PC-9 (cell line): ENCODE measurements around the gene UBE2E2. TPM values are rescaled to one million over a fixed set of nuclear protein-coding genes. Genes with fewer than 3 reads are reported as not detected.

Source experiments
- BruUV-seq: library from RNA; stranded (reverse); fragments of 400-500 nt; replicated peaks from 2 replicates; lab custom pipeline; 2021; lab: Mats Ljungman, UMichigan
- CTCF ChIA-PET: fragments of 300-600 bp; sonication (Branson Sonifier 250); formaldehyde crosslinking; loops from one replicate; lab custom pipeline; 2022; ENCODE audit warnings: antibody characterized with exemption; lab: Charles Lee
- POLR2A ChIA-PET: fragments of 300-600 bp; sonication (Branson Sonifier 250); formaldehyde crosslinking; loops from one replicate; lab custom pipeline; 2022; ENCODE audit warnings: antibody characterized with exemption; ENCODE audit not compliant: unreplicated experiment; lab: Charles Lee
- DNase-seq, 2 experiments: peaks; one replicate each; pipeline versions ENCODE4 v3.0.0 to v3.0.0-alpha.2; 2015 to 2022; ENCODE audit warnings: mixed read lengths in 1 of 2
- H2AFZ ChIP-seq: fragments of 200-600 bp; sonication (generic); 2 replicates; pipeline ENCODE4 v1.8.1; 2017; ENCODE audit warnings: antibody characterized with exemption
- H3F3A ChIP-seq: fragments of 200-600 bp; sonication (generic); 2 replicates; pipeline ENCODE4 v1.8.1; 2017; ENCODE audit warnings: antibody characterized with exemption, mild to moderate bottlenecking, low read depth; ENCODE audit not compliant: insufficient read depth
- H3K27ac ChIP-seq: fragments of 200-600 bp; sonication (generic); 2 replicates; pipeline ENCODE4 v1.6.1; 2016; ENCODE audit warnings: mixed run types
- H3K27me3 ChIP-seq: fragments of 200-600 bp; sonication (generic); 2 replicates; pipeline ENCODE4 v1.6.1; 2016; ENCODE audit warnings: low read depth, mixed run types; ENCODE audit not compliant: insufficient read depth
- H3K36me3 ChIP-seq: fragments of 200-600 bp; sonication (generic); 2 replicates; pipeline ENCODE4 v1.6.1; 2016; ENCODE audit warnings: low read depth, mixed run types
- H3K4me1 ChIP-seq: fragments of 200-600 bp; sonication (generic); replicated peaks from 2 replicates; pipeline ENCODE4 v1.6.1; 2016; ENCODE audit warnings: mixed run types; ENCODE audit not compliant: insufficient read depth
- H3K4me2 ChIP-seq: fragments of 200-600 bp; sonication (generic); 2 replicates; pipeline ENCODE4 v1.6.1; 2017; ENCODE audit warnings: mixed run types
- H3K4me3 ChIP-seq: fragments of 200-600 bp; sonication (generic); 2 replicates; pipeline ENCODE4 v1.6.1; 2016; ENCODE audit warnings: mixed run types
- H3K79me2 ChIP-seq: fragments of 200-600 bp; sonication (generic); 2 replicates; pipeline ENCODE4 v1.6.1; 2017; ENCODE audit warnings: low read depth, mixed run types
- H3K9me2 ChIP-seq: fragments of 200-600 bp; sonication (generic); 2 replicates; pipeline ENCODE4 v1.8.1; 2017; ENCODE audit warnings: mild to moderate bottlenecking; ENCODE audit not compliant: insufficient read depth
- H3K9me3 ChIP-seq: fragments of 200-600 bp; sonication (generic); 2 replicates; pipeline ENCODE4 v1.8.1; 2016; ENCODE audit warnings: low read depth; ENCODE audit not compliant: insufficient read depth
- H4K20me1 ChIP-seq: fragments of 200-600 bp; sonication (generic); 2 replicates; pipeline ENCODE4 v1.8.1; 2017; ENCODE audit not compliant: insufficient read depth
- CTCF ChIP-seq: fragments of 200-600 bp; sonication (generic); conservative IDR thresholded peaks from 2 replicates; pipeline ENCODE4 v1.6.1; 2017; ENCODE audit warnings: mixed run types, antibody characterized with exemption, mild to moderate bottlenecking, moderate library complexity
- EZH2 ChIP-seq: fragments of 200-600 bp; sonication (generic); IDR thresholded peaks from 2 replicates; pipeline ENCODE4 v1.8.0; 2017; ENCODE audit warnings: antibody characterized with exemption, low read depth
- intact Hi-C: fragments of 100-400 bp; cut with micrococcal nuclease; formaldehyde crosslinking; loops from one replicate; pipeline ENCODE4 v1.10.0; 2022; ENCODE audit not compliant: unreplicated experiment
- total RNA-seq: library from RNA; stranded (reverse); gene quantifications from 2 replicates; pipeline ENCODE4 v1.2.3, GENCODE V29; 2021

UBE2E2 gene
- total RNA-seq, 1 experiment from 2014 or later, result 48.7 TPM

DNA sequence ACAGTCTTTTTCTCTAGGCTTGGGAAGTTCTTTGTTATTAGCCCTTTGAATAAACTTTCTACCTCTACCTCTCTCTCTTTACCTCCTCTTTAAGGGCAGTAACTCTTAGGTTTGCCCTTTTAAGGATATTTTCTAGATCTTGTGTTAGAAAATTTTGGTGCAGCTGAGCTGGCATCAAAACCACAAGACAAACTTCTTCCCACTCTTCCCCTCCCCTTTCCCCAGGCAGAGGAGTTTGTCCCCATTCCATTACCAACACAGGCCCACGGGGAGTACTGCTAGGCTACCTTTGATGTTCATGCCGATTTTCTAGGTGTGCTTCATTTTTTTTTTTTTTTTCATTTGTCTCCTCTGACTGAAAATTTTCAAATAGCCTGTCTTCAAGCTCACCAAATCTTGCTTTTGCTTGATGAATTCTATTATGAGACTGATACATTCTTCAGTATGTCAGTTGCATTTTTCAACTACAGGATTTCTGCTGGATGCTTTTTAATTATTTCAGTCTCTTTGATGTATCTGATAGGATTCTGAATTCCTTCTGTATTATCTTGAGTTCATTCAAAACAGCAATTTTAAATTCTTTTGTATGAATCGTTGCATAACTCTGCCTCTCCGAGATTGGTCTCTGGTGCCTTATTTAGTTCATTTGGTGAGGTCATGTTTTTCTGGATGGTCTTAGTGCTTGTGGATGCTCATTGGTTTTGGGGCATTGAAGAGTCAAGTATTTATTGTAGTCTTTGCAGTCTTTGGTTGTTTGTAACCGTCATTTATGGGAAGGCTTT is 112.0 kb downstream of the UBE2E2 start:
- no peaks in the 10 kb centered on the region for H3K9me2 ChIP-seq
- no peaks in the 10 kb centered on the region for H3F3A ChIP-seq
- no peak overlapping the region for H3K4me2 ChIP-seq
- 0 out of 2 replicates have a peak, but pooled peaks cover 8% of the 10 kb centered on the region for H3K9me3 ChIP-seq
- H3K4me3 ChIP-seq, result no peak overlapping the region
- no peaks in the 10 kb centered on the region for H3K36me3 ChIP-seq
- CTCF ChIA-PET, result no interaction called here
- no TSS peak for BruUV-seq
- no peak for TF ChIP-seq CTCF
- TF ChIP-seq EZH2, result no peak
- intact Hi-C loops, result no loop called here
- 0 out of 2 replicates have a peak, but pooled peaks cover 21% of the 10 kb centered on the region for H3K79me2 ChIP-seq
- no peak overlapping the region for H2AFZ ChIP-seq
- POLR2A ChIA-PET, result interaction anchor here (0.6 kb wide), 1 partner anchor 8 kb away, joined by 22 read pairs; no protein-coding TSS in a partner anchor
- no peaks in the 10 kb centered on the region for H4K20me1 ChIP-seq
- no peaks in the 10 kb centered on the region for H3K4me1 ChIP-seq
- no peak overlapping the region for H3K27ac ChIP-seq
- DNase-seq, result no peak
- H3K27me3 ChIP-seq, result no peaks in the 10 kb centered on the region

DNA sequence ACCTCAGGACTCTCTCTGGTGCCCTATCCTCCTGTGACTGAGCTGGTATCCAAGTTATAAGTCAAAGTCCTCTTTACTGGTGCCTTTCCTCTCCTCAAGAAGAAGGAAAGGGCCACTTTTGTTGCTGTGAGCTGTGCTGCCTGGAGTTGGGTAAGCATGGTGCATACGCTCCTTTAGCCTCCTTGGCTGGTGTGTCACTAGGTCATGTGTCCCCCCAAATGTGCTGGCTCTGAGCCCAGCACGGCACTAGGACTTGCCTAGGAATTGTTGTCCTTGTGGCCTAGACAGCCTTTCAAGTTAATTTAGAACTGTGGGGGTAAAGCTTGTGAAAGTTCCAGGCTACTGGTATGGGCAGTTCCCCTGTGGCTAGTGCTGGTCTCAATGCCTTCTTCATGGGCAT is 113.8 kb downstream of the UBE2E2 start:
- ChIA-PET POLR2A (no interaction called here), CTCF (no interaction called here)
- TF ChIP-seq CTCF (no peak), EZH2 (no peak)
- H2AFZ ChIP-seq, result no peak overlapping the region
- no TSS peak for BruUV-seq
- no peak overlapping the region for H3K4me2 ChIP-seq
- 0 out of 2 replicates have a peak, but pooled peaks cover 8% of the 10 kb centered on the region for H3K9me3 ChIP-seq
- H3K4me3 ChIP-seq, result no peak overlapping the region
- H3K27ac ChIP-seq, result no peak overlapping the region
- no peaks in the 10 kb centered on the region for H3K9me2 ChIP-seq
- DNase-seq, result no peak
- no peaks in the 10 kb centered on the region for H3K36me3 ChIP-seq
- H3K4me1 ChIP-seq, result peaks cover 7% of the 10 kb centered on the region
- no peaks in the 10 kb centered on the region for H4K20me1 ChIP-seq
- H3K79me2 ChIP-seq, result 0 out of 2 replicates have a peak, but pooled peaks cover 26% of the 10 kb centered on the region
- intact Hi-C loops, result no loop called here
- no peaks in the 10 kb centered on the region for H3F3A ChIP-seq
- no peaks in the 10 kb centered on the region for H3K27me3 ChIP-seq

- Histone ChIP-seq H3K4me1 (peaks cover 16% of the 10 kb centered on the region), H3F3A (no peaks in the 10 kb centered on the region), H3K27ac (no peak overlapping the region), H4K20me1 (no peaks in the 10 kb centered on the region), H3K4me3 (no peak overlapping the region), H3K4me2 (no peak overlapping the region), H3K9me2 (no peaks in the 10 kb centered on the region), H3K79me2 (peaks cover 25% of the 10 kb centered on the region; the same call in 1 of the 2 replicates), H3K9me3 (0 out of 2 replicates have a peak, but pooled peaks cover 8% of the 10 kb centered on the region), H3K36me3 (no peaks in the 10 kb centered on the region), H2AFZ (no peak overlapping the region), H3K27me3 (no peaks in the 10 kb centered on the region)
- ChIA-PET POLR2A (no interaction called here), CTCF (no interaction called here)
- BruUV-seq, result no TSS peak
- no peak for DNase-seq
- no peak for TF ChIP-seq CTCF
- no peak for TF ChIP-seq EZH2
- intact Hi-C loops, result no loop called here
Observed at GRCh38 chr3:23319366-23320312, 116.5 kb downstream of the UBE2E2 start.
